Lower leg skin (tissue), 3 donors: ENCODE measurements around the gene SWAP70.
"Not testable (repeated sequence)": the region's sequence is repeated elsewhere in the genome, so short reads cannot be mapped to it uniquely, and the experiment has no call there.

ENCODE experiments used
- POLR2A ChIP-seq, 2 donors: fragments of 450-650 bp; IDR thresholded peaks; one replicate each; pipeline ENCODE4 v1.6.1; 2016 to 2017; ENCODE audit warnings: antibody characterized with exemption in 2 of 2, mild to moderate bottlenecking in 1 of 2, moderate library complexity in 1 of 2
- TF ChIP-seq, protein P1 (sequence below), 3 donors: fragments of 450-650 bp; IDR thresholded peaks; one replicate each; pipeline ENCODE4 v1.5.1; 2016; ENCODE audit warnings: antibody characterized with exemption in 3 of 3, mild to moderate bottlenecking in 3 of 3, moderate library complexity in 2 of 3

DNA sequence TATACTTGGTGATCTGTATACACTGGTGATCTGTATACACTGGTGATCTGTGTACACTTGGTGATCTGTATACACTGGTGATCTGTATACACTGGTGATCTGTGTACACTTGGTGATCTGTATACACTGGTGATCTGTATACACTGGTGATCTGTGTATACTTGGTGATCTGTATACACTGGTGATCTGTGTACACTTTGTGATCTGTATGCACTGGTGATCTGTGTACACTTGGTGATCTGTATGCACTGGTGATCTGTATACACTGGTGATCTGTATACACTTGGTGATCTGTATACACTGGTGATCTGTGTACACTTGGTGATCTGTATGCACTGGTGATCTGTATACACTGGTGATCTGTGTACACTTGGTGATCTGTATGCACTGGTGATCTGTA, 41.5 kb downstream of the SWAP70 start:
- TF ChIP-seq, protein P1, sequence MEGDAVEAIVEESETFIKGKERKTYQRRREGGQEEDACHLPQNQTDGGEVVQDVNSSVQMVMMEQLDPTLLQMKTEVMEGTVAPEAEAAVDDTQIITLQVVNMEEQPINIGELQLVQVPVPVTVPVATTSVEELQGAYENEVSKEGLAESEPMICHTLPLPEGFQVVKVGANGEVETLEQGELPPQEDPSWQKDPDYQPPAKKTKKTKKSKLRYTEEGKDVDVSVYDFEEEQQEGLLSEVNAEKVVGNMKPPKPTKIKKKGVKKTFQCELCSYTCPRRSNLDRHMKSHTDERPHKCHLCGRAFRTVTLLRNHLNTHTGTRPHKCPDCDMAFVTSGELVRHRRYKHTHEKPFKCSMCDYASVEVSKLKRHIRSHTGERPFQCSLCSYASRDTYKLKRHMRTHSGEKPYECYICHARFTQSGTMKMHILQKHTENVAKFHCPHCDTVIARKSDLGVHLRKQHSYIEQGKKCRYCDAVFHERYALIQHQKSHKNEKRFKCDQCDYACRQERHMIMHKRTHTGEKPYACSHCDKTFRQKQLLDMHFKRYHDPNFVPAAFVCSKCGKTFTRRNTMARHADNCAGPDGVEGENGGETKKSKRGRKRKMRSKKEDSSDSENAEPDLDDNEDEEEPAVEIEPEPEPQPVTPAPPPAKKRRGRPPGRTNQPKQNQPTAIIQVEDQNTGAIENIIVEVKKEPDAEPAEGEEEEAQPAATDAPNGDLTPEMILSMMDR (IDR thresholded peaks at IDR 0.05), result not testable (repeated sequence)
- TF ChIP-seq POLR2A (IDR thresholded peaks at IDR 0.05), result not testable (repeated sequence)
